BE2C (cell line): Measurements from ENCODE around the gene SYT1.

ENCODE experiments used
- DNase-seq: peaks from one replicate; pipeline ENCODE4 v3.0.0-alpha.2; 2020
- H3K27me3 ChIP-seq: fragments of 250-450 bp; sonication (Bioruptor Pico); 2 replicates; pipeline ENCODE4 v1.5.1; 2020; ENCODE audit warnings: mild to moderate bottlenecking
- H3K36me3 ChIP-seq: fragments of 250-450 bp; sonication (Bioruptor Pico); 2 replicates; pipeline ENCODE4 v1.5.1; 2020; ENCODE audit warnings: mild to moderate bottlenecking
- H3K4me1 ChIP-seq: fragments of 250-450 bp; sonication (Bioruptor Pico); 2 replicates; pipeline ENCODE4 v1.5.1; 2020
- H3K4me3 ChIP-seq: 2 replicates; pipeline ENCODE4 v1.5.1; 2011; ENCODE audit warnings: low read depth, low read length
- H3K9me3 ChIP-seq: fragments of 250-450 bp; sonication (Bioruptor Pico); 2 replicates; pipeline ENCODE4 v1.5.1; 2020
- CTCF ChIP-seq: IDR thresholded peaks from 2 replicates; pipeline ENCODE4 v1.5.1; 2012; ENCODE audit warnings: mild to moderate bottlenecking, low read depth, low read length

Gene SYT1

GRCh38 chr12:79266343-79267144, 402.0 kb downstream of the SYT1 start:
- no peak overlapping the region for H3K4me3 ChIP-seq
- peaks cover 16% of the 10 kb centered on the region for H3K4me1 ChIP-seq
- no peaks in the 10 kb centered on the region for H3K27me3 ChIP-seq
- H3K9me3 ChIP-seq = no peaks in the 10 kb centered on the region
- H3K36me3 ChIP-seq = peaks cover 14% of the 10 kb centered on the region
- TF ChIP-seq CTCF = no peak
- DNase-seq = no peak

- no peak for TF ChIP-seq CTCF
- no peak for DNase-seq
- no peaks in the 10 kb centered on the region for H3K9me3 ChIP-seq
These were observed 403.0 kb downstream of the SYT1 start for GRCh38 chr12:79267580-79267979.

GRCh38 chr12:79274501-79275064, 410.0 kb downstream of the SYT1 start:
- Histone ChIP-seq H3K27me3 (no peaks in the 10 kb centered on the region), H3K4me1 (no peaks in the 10 kb centered on the region), H3K9me3 (no peaks in the 10 kb centered on the region), H3K4me3 (no peak overlapping the region), H3K36me3 (peaks cover 34% of the 10 kb centered on the region)
- no peak for TF ChIP-seq CTCF
- no peak for DNase-seq

More at GRCh38 chr12:79267580-79267979, 403.0 kb downstream of the SYT1 start:
- Histone ChIP-seq H3K36me3 (peaks cover 16% of the 10 kb centered on the region), H3K4me1 (peaks cover 16% of the 10 kb centered on the region), H3K4me3 (no peak overlapping the region), H3K27me3 (no peaks in the 10 kb centered on the region)

GRCh38 chr12:79275631-79276030, 411.1 kb downstream of the SYT1 start:
- peaks cover 34% of the 10 kb centered on the region for H3K36me3 ChIP-seq
- H3K9me3 ChIP-seq = no peaks in the 10 kb centered on the region
- no peaks in the 10 kb centered on the region; the same call in 1 of the 2 replicates for H3K4me1 ChIP-seq
- no peak for DNase-seq
- no peaks in the 10 kb centered on the region for H3K27me3 ChIP-seq
- no peak for TF ChIP-seq CTCF
- no peak overlapping the region for H3K4me3 ChIP-seq

GRCh38 chr12:79283364-79283763, 418.8 kb downstream of the SYT1 start:
- no peak overlapping the region for H3K4me3 ChIP-seq
- H3K4me1 ChIP-seq = peaks cover 12% of the 10 kb centered on the region
- peaks cover 5% of the 10 kb centered on the region; the same call in 1 of the 2 replicates for H3K36me3 ChIP-seq
- DNase-seq = no peak
- no peaks in the 10 kb centered on the region for H3K27me3 ChIP-seq
- no peak for TF ChIP-seq CTCF
- no peaks in the 10 kb centered on the region for H3K9me3 ChIP-seq

- peaks cover 46% of the 10 kb centered on the region for H3K36me3 ChIP-seq
- H3K9me3 ChIP-seq = no peaks in the 10 kb centered on the region
- no peaks in the 10 kb centered on the region for H3K27me3 ChIP-seq
- no peak for DNase-seq
- TF ChIP-seq CTCF = no peak
- H3K4me3 ChIP-seq = no peak overlapping the region
- H3K4me1 ChIP-seq = peaks cover under 1% of the 10 kb centered on the region
These were observed 424.3 kb downstream of the SYT1 start for GRCh38 chr12:79288911-79289310.
